Astrocyte (in vitro differentiated cells and primary cell): ENCODE data around the gene OTOGL. TPM values are rescaled to one million over a fixed set of nuclear protein-coding genes. Genes with fewer than 3 reads are reported as not detected.
"Not testable (repeated sequence)": the region's sequence is repeated elsewhere in the genome, so short reads cannot be mapped to it uniquely, and the experiment has no call there.

Experiments
- DNase-seq: peaks from one replicate; pipeline ENCODE4 v3.0.0-alpha.2; 2010; ENCODE audit warnings: low read depth
- FAIRE-seq: peaks from 2 replicates; lab custom pipeline; 2011; peaks lifted over from hg19 to GRCh38; lab: Jason Lieb, UNC
- H2AFZ ChIP-seq: 2 replicates; pipeline ENCODE4 v1.6.0; 2012; ENCODE audit warnings: low read depth, low read length, inconsistent platforms
- H3K27ac ChIP-seq: 2 replicates; pipeline ENCODE4 v1.5.1; 2011; ENCODE audit warnings: low read depth, low read length, inconsistent platforms
- H3K27me3 ChIP-seq: 2 replicates; pipeline ENCODE4 v1.6.0; 2011; ENCODE audit warnings: low read length, inconsistent platforms; ENCODE audit not compliant: insufficient read depth
- H3K36me3 ChIP-seq: 2 replicates; pipeline ENCODE4 v1.5.1; 2011; ENCODE audit warnings: low read length, inconsistent platforms; ENCODE audit not compliant: insufficient read depth
- H3K4me1 ChIP-seq: 2 replicates; pipeline ENCODE4 v1.5.1; 2011; ENCODE audit warnings: low read length, inconsistent platforms; ENCODE audit not compliant: insufficient read depth
- H3K4me2 ChIP-seq: 2 replicates; pipeline ENCODE4 v1.6.0; 2012; ENCODE audit warnings: low read length, inconsistent platforms
- H3K4me3 ChIP-seq: 2 replicates; pipeline ENCODE4 v1.5.1; 2011; ENCODE audit warnings: low read depth, mild to moderate bottlenecking, low read length, inconsistent platforms; ENCODE audit not compliant: insufficient read depth
- H3K79me2 ChIP-seq: 2 replicates; pipeline ENCODE4 v1.6.0; 2012; ENCODE audit warnings: mild to moderate bottlenecking, low read length, inconsistent platforms; ENCODE audit not compliant: insufficient read depth
- H3K9ac ChIP-seq: 2 replicates; pipeline ENCODE4 v1.6.0; 2012; ENCODE audit warnings: mild to moderate bottlenecking, low read length, inconsistent platforms
- H3K9me3 ChIP-seq: 2 replicates; pipeline ENCODE4 v1.5.1; 2012; ENCODE audit warnings: low read depth, mild to moderate bottlenecking, low read length, inconsistent platforms; ENCODE audit not compliant: insufficient read depth
- H4K20me1 ChIP-seq: 2 replicates; pipeline ENCODE4 v1.6.0; 2012; ENCODE audit warnings: low read length, inconsistent platforms; ENCODE audit not compliant: insufficient read depth
- H3K27ac Mint-ChIP-seq: one replicate; pipeline ENCODE4 v1.8.0; 2021; ENCODE audit warnings: mild to moderate bottlenecking, mixed read lengths; ENCODE audit not compliant: unreplicated experiment
- H3K27me3 Mint-ChIP-seq: one replicate; pipeline ENCODE4 v1.8.0; 2021; ENCODE audit warnings: low read depth, mixed read lengths; ENCODE audit not compliant: unreplicated experiment
- H3K36me3 Mint-ChIP-seq: one replicate; pipeline ENCODE4 v1.8.0; 2021; ENCODE audit warnings: low read depth, mixed read lengths; ENCODE audit not compliant: unreplicated experiment
- H3K4me1 Mint-ChIP-seq: one replicate; pipeline ENCODE4 v1.8.0; 2021; ENCODE audit warnings: low read depth, mixed read lengths; ENCODE audit not compliant: unreplicated experiment
- H3K4me3 Mint-ChIP-seq: one replicate; pipeline ENCODE4 v1.8.0; 2021; ENCODE audit warnings: mild to moderate bottlenecking, moderate library complexity, mixed read lengths; ENCODE audit not compliant: unreplicated experiment
- H3K9me3 Mint-ChIP-seq: one replicate; pipeline ENCODE4 v1.8.0; 2021; ENCODE audit warnings: mild to moderate bottlenecking, mixed read lengths; ENCODE audit not compliant: unreplicated experiment
- EZH2 ChIP-seq: IDR thresholded peaks from 2 replicates; pipeline ENCODE4 v1.6.1; 2012; ENCODE audit warnings: mild to moderate bottlenecking, low read length, inconsistent platforms; ENCODE audit not compliant: insufficient read depth
- total RNA-seq: library from RNA; stranded (reverse); gene quantifications from 2 replicates; pipeline ENCODE4 v1.2.1, GENCODE V29; 2021
- TF ChIP-seq, protein P1 (sequence below): IDR thresholded peaks from 2 replicates; pipeline ENCODE4 v1.5.1; 2011; ENCODE audit warnings: low read depth, mild to moderate bottlenecking, inconsistent platforms, low read length, moderate library complexity; ENCODE audit not compliant: insufficient read depth

The OTOGL gene
- total RNA-seq, 1 donor from 2014 or later = 0.16 TPM

DNA sequence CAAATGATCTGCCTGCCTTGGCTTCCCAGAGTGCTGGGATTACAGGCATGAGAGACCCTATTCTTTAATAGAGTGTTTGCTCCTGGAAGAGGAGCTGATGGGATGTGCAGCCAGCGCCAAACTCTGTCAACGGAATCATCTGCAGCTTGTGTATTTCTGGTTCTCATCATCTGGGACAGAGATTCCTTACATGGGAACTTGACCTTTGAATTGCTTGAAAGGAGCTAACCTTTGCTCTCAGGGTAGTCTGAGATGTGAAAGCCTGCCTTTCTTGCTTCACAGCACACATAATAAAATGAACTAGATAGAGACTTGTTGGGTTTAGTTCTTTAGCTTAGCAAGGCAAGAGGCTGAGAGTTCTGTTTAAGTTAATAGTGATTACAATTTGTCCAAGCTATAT, 120.0 kb downstream of the OTOGL start:
- Histone ChIP-seq H3K9ac (no peak overlapping the region), H3K9me3 (no peaks in the 10 kb centered on the region), H3K79me2 (no peaks in the 10 kb centered on the region), H4K20me1 (no peaks in the 10 kb centered on the region), H3K27ac (no peak overlapping the region), H3K4me2 (no peak overlapping the region), H3K4me1 (peaks cover 4% of the 10 kb centered on the region), H3K4me3 (no peak overlapping the region), H3K27me3 (no peaks in the 10 kb centered on the region), H2AFZ (no peak overlapping the region), H3K36me3 (no peaks in the 10 kb centered on the region)
- FAIRE-seq (no peak), DNase-seq (no peak)
- H3K9me3 Mint-ChIP-seq = no peaks in the 10 kb centered on the region
- peaks cover 24% of the 10 kb centered on the region for H3K4me1 Mint-ChIP-seq
- TF ChIP-seq, protein P1, sequence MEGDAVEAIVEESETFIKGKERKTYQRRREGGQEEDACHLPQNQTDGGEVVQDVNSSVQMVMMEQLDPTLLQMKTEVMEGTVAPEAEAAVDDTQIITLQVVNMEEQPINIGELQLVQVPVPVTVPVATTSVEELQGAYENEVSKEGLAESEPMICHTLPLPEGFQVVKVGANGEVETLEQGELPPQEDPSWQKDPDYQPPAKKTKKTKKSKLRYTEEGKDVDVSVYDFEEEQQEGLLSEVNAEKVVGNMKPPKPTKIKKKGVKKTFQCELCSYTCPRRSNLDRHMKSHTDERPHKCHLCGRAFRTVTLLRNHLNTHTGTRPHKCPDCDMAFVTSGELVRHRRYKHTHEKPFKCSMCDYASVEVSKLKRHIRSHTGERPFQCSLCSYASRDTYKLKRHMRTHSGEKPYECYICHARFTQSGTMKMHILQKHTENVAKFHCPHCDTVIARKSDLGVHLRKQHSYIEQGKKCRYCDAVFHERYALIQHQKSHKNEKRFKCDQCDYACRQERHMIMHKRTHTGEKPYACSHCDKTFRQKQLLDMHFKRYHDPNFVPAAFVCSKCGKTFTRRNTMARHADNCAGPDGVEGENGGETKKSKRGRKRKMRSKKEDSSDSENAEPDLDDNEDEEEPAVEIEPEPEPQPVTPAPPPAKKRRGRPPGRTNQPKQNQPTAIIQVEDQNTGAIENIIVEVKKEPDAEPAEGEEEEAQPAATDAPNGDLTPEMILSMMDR = no peak
- TF ChIP-seq EZH2 = no peak
- no peaks in the 10 kb centered on the region for H3K27me3 Mint-ChIP-seq
- H3K27ac Mint-ChIP-seq = no peak overlapping the region
- no peak overlapping the region for H3K4me3 Mint-ChIP-seq
- no peaks in the 10 kb centered on the region for H3K36me3 Mint-ChIP-seq

DNA sequence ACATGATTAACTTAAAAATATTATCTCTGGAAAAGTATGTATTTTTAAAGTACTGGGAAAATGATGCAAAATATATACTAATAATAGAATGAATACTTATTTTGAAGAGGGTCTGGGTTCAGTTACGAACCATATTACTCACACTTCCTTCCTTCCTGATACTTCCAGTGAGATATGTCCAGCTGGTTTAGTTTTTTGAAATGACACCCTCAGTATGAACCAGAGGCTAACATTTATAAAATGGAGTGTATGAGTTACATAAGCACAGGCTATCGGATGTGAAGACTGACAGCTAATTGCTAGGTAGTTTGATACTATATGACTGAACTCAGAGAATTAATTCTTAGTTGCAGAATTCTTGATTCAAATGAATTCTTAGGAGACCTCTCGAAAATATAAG, 122.9 kb downstream of the OTOGL start:
- H3K4me3 ChIP-seq = no peak overlapping the region
- no peaks in the 10 kb centered on the region for H4K20me1 ChIP-seq
- H2AFZ ChIP-seq = no peak overlapping the region
- peaks cover 7% of the 10 kb centered on the region for H3K4me1 ChIP-seq
- Mint-ChIP-seq H3K36me3 (no peaks in the 10 kb centered on the region), H3K27ac (no peak overlapping the region), H3K4me1 (peaks cover 24% of the 10 kb centered on the region), H3K9me3 (no peaks in the 10 kb centered on the region), H3K27me3 (no peaks in the 10 kb centered on the region), H3K4me3 (no peak overlapping the region)
- no peaks in the 10 kb centered on the region for H3K27me3 ChIP-seq
- no peak overlapping the region for H3K4me2 ChIP-seq
- FAIRE-seq (no peak), DNase-seq (no peak)
- H3K9me3 ChIP-seq = no peaks in the 10 kb centered on the region
- H3K79me2 ChIP-seq = no peaks in the 10 kb centered on the region
- H3K36me3 ChIP-seq = no peaks in the 10 kb centered on the region
- TF ChIP-seq, protein P1 = no peak
- TF ChIP-seq EZH2 = no peak
- no peak overlapping the region for H3K9ac ChIP-seq
- no peak overlapping the region for H3K27ac ChIP-seq

DNA sequence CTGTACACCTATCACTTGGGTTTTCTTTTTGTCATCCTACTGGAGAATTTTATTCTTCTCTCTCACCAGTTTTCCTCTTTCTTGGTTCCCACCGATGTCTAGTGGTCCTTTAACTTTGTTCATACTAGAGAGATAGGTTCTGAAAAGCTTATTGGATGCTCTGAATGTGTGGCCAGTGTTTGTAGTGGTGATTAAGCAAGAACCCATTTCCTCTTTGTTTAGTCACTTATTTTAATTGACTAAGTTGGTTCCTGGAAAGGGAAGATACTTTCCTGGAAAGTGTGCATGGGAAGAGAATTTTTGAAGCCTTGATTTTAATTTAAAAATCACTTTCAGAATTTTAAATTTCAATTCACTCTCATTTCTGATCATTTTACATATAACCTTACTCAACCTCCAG, 127.2 kb downstream of the OTOGL start:
- no peaks in the 10 kb centered on the region for H3K36me3 ChIP-seq
- Mint-ChIP-seq H3K27me3 (no peaks in the 10 kb centered on the region), H3K36me3 (no peaks in the 10 kb centered on the region), H3K4me1 (peaks cover 20% of the 10 kb centered on the region), H3K4me3 (no peak overlapping the region), H3K9me3 (no peaks in the 10 kb centered on the region), H3K27ac (no peak overlapping the region)
- no peaks in the 10 kb centered on the region for H3K9me3 ChIP-seq
- no peak overlapping the region for H3K4me3 ChIP-seq
- DNase-seq = peak; percentile 69
- no peaks in the 10 kb centered on the region for H4K20me1 ChIP-seq
- peak; percentile 76 for FAIRE-seq
- H3K79me2 ChIP-seq = no peaks in the 10 kb centered on the region
- H3K27me3 ChIP-seq = no peaks in the 10 kb centered on the region
- TF ChIP-seq, protein P1 = no peak
- TF ChIP-seq EZH2 = no peak
- peaks cover 7% of the 10 kb centered on the region for H3K4me1 ChIP-seq
- no peak overlapping the region for H3K9ac ChIP-seq
- H3K27ac ChIP-seq = no peak overlapping the region
- peak overlapping the region; percentile 37 for H3K4me2 ChIP-seq
- H2AFZ ChIP-seq = no peak overlapping the region

GRCh38 chr12:80227904-80228303, 128.6 kb downstream of the OTOGL start:
- not testable (repeated sequence) for H3K4me3 Mint-ChIP-seq

More at GRCh38 chr12:80227904-80228303, 128.6 kb downstream of the OTOGL start:
- not testable (repeated sequence) for H3K27ac Mint-ChIP-seq, H3K4me1 ChIP-seq, H3K36me3 Mint-ChIP-seq, H3K9me3 ChIP-seq, H3K4me3 ChIP-seq, H3K27me3 Mint-ChIP-seq, DNase-seq, FAIRE-seq, H3K9me3 Mint-ChIP-seq, H3K36me3 ChIP-seq, H3K9ac ChIP-seq, H3K27me3 ChIP-seq, H3K79me2 ChIP-seq, H2AFZ ChIP-seq, H3K4me2 ChIP-seq, H4K20me1 ChIP-seq, H3K27ac ChIP-seq
- peaks cover 18% of the 10 kb centered on the region for H3K4me1 Mint-ChIP-seq
